ENCODE data around the gene MR1.
"Not testable (repeated sequence)": the region's sequence is repeated elsewhere in the genome, so short reads cannot be mapped to it uniquely, and the experiment has no call there.

The MR1 gene

GRCh38 chr1:181040284-181040865 lies 6.6 kb downstream of the MR1 start:
- H3K4me1 ChIP-seq: peaks cover 36% of the 10 kb centered on the region
- no peak for TF ChIP-seq Cebpa-rat (IDR thresholded peaks at IDR 0.05)

GRCh38 chr1:181043025-181043888 lies 9.5 kb downstream of the MR1 start:
- TF ChIP-seq Cebpa-rat (IDR thresholded peaks at IDR 0.05): no peak
- peak overlapping the region; percentile 18; the same call in 1 of the 2 replicates for H3K4me2 ChIP-seq
- no peak overlapping the region for H3K9ac ChIP-seq
- H3K4me3 ChIP-seq: no peak overlapping the region
- H3K27me3 ChIP-seq: no peaks in the 10 kb centered on the region
- H3K9me3 ChIP-seq: peaks cover 13% of the 10 kb centered on the region
- H3K4me1 ChIP-seq: peaks cover 18% of the 10 kb centered on the region
- no peaks in the 10 kb centered on the region for H4K20me1 ChIP-seq
- H3K36me3 ChIP-seq: peaks cover 40% of the 10 kb centered on the region
- H3K27ac ChIP-seq: no peak overlapping the region; the same call in 1 of the 2 replicates

More at GRCh38 chr1:181040284-181040865, 6.6 kb downstream of the MR1 start:
- Histone ChIP-seq H3K36me3 (peaks cover 27% of the 10 kb centered on the region), H3K4me3 (no peak overlapping the region), H3K9me3 (peaks cover 4% of the 10 kb centered on the region; the same call in 1 of the 2 replicates), H3K9ac (no peak overlapping the region), H3K27me3 (no peaks in the 10 kb centered on the region), H3K4me2 (no peak overlapping the region), H4K20me1 (no peaks in the 10 kb centered on the region), H3K27ac (no peak overlapping the region)

GRCh38 chr1:181044449-181044966 lies 10.7 kb downstream of the MR1 start:
- Histone ChIP-seq H3K36me3 (peaks cover 30% of the 10 kb centered on the region), H3K27ac (no peak overlapping the region), H3K4me3 (no peak overlapping the region), H3K4me2 (no peak overlapping the region), H3K27me3 (no peaks in the 10 kb centered on the region), H3K9ac (no peak overlapping the region), H4K20me1 (no peaks in the 10 kb centered on the region), H3K4me1 (peaks cover 30% of the 10 kb centered on the region), H3K9me3 (peaks cover 13% of the 10 kb centered on the region)
- TF ChIP-seq Cebpa-rat (IDR thresholded peaks at IDR 0.05): no peak

- not testable (repeated sequence) for H3K27me3 ChIP-seq, H4K20me1 ChIP-seq, H3K4me3 ChIP-seq, H3K4me2 ChIP-seq, H3K9ac ChIP-seq, H3K27ac ChIP-seq
- Histone ChIP-seq H3K4me1 (peaks cover 37% of the 10 kb centered on the region), H3K9me3 (peaks cover 13% of the 10 kb centered on the region), H3K36me3 (peaks cover 43% of the 10 kb centered on the region)
Measured at GRCh38 chr1:181045946-181046345, 12.2 kb downstream of the MR1 start.

- Histone ChIP-seq H3K36me3 (peaks cover 46% of the 10 kb centered on the region), H4K20me1 (no peaks in the 10 kb centered on the region), H3K4me3 (no peak overlapping the region), H3K27ac (no peak overlapping the region), H3K4me1 (peaks cover 20% of the 10 kb centered on the region), H3K4me2 (peak overlapping the region; percentile 69), H3K9me3 (peaks cover 13% of the 10 kb centered on the region), H3K27me3 (no peaks in the 10 kb centered on the region), H3K9ac (no peak overlapping the region)
- no peak for TF ChIP-seq Cebpa-rat (IDR thresholded peaks at IDR 0.05)
Measured at GRCh38 chr1:181049378-181049777, 15.6 kb downstream of the MR1 start.

- H3K27ac ChIP-seq: no peak overlapping the region
- TF ChIP-seq Cebpa-rat (IDR thresholded peaks at IDR 0.05): no peak
- H4K20me1 ChIP-seq: no peaks in the 10 kb centered on the region
- no peaks in the 10 kb centered on the region for H3K27me3 ChIP-seq
- H3K9me3 ChIP-seq: peaks cover 3% of the 10 kb centered on the region
- H3K9ac ChIP-seq: no peak overlapping the region
- H3K36me3 ChIP-seq: peaks cover 44% of the 10 kb centered on the region
- no peak overlapping the region for H3K4me3 ChIP-seq
- H3K4me1 ChIP-seq: peaks cover 20% of the 10 kb centered on the region
- no peak overlapping the region for H3K4me2 ChIP-seq
Measured at GRCh38 chr1:181050922-181051321, 17.1 kb downstream of the MR1 start.

- Histone ChIP-seq H3K27ac (no peak overlapping the region), H3K4me1 (no peaks in the 10 kb centered on the region), H3K27me3 (no peaks in the 10 kb centered on the region), H3K36me3 (peaks cover 37% of the 10 kb centered on the region), H3K9ac (no peak overlapping the region), H3K4me3 (no peak overlapping the region), H3K9me3 (peaks cover 14% of the 10 kb centered on the region), H3K4me2 (no peak overlapping the region), H4K20me1 (no peaks in the 10 kb centered on the region)
- TF ChIP-seq Cebpa-rat (IDR thresholded peaks at IDR 0.05): no peak
Measured at GRCh38 chr1:181056560-181056959, 22.8 kb downstream of the MR1 start.

GRCh38 chr1:181057079-181057478 lies 23.3 kb downstream of the MR1 start:
- no peak overlapping the region for H3K4me3 ChIP-seq
- no peak for TF ChIP-seq Cebpa-rat (IDR thresholded peaks at IDR 0.05)
- H3K9ac ChIP-seq: no peak overlapping the region

GRCh38 chr1:181059435-181059834 lies 25.7 kb downstream of the MR1 start:
- Histone ChIP-seq H3K27ac (no peak overlapping the region), H3K4me1 (peaks cover 29% of the 10 kb centered on the region), H3K27me3 (no peaks in the 10 kb centered on the region), H3K9me3 (peaks cover 14% of the 10 kb centered on the region), H3K4me2 (no peak overlapping the region), H3K9ac (no peak overlapping the region), H3K4me3 (no peak overlapping the region), H4K20me1 (no peaks in the 10 kb centered on the region), H3K36me3 (peaks cover 29% of the 10 kb centered on the region)
- no peak for TF ChIP-seq Cebpa-rat (IDR thresholded peaks at IDR 0.05)

More at GRCh38 chr1:181057079-181057478, 23.3 kb downstream of the MR1 start:
- Histone ChIP-seq H3K4me1 (peaks cover 5% of the 10 kb centered on the region), H4K20me1 (no peaks in the 10 kb centered on the region), H3K27me3 (no peaks in the 10 kb centered on the region), H3K27ac (no peak overlapping the region), H3K4me2 (no peak overlapping the region), H3K36me3 (peaks cover 37% of the 10 kb centered on the region), H3K9me3 (peaks cover 14% of the 10 kb centered on the region)

- H3K4me2 ChIP-seq: no peak overlapping the region
- no peak overlapping the region for H3K27ac ChIP-seq
- H3K4me3 ChIP-seq: no peak overlapping the region
- peaks cover 33% of the 10 kb centered on the region for H3K4me1 ChIP-seq
- peaks cover 29% of the 10 kb centered on the region for H3K36me3 ChIP-seq
- no peaks in the 10 kb centered on the region for H3K27me3 ChIP-seq
- TF ChIP-seq Cebpa-rat (IDR thresholded peaks at IDR 0.05): no peak
- H4K20me1 ChIP-seq: no peaks in the 10 kb centered on the region
- peaks cover 14% of the 10 kb centered on the region for H3K9me3 ChIP-seq
- no peak overlapping the region for H3K9ac ChIP-seq
Measured at GRCh38 chr1:181060066-181060465, 26.3 kb downstream of the MR1 start.

- H4K20me1 ChIP-seq, H3K4me2 ChIP-seq, H3K9ac ChIP-seq, H3K27ac ChIP-seq, H3K4me3 ChIP-seq, H3K27me3 ChIP-seq: not testable (repeated sequence)
- Histone ChIP-seq H3K36me3 (peaks cover 21% of the 10 kb centered on the region), H3K9me3 (peaks cover 14% of the 10 kb centered on the region), H3K4me1 (peaks cover 33% of the 10 kb centered on the region)
Measured at GRCh38 chr1:181060947-181061346, 27.2 kb downstream of the MR1 start.
